Mucosa of descending colon (tissue), 3 donors: ENCODE results near the gene LRRTM4. TPM values are rescaled to one million over a fixed set of nuclear protein-coding genes. Genes with fewer than 3 reads are reported as not detected.
"Not testable (repeated sequence)": the region's sequence is repeated elsewhere in the genome, so short reads cannot be mapped to it uniquely, and the experiment has no call there.

Experiments used
- ATAC-seq: fragments of 200-7000 bp; cut with Tn5 transposase; one replicate; pipeline ENCODE4 v1.9.1; 2020; ENCODE audit warnings: mild to moderate bottlenecking, moderate library complexity
- DNase-seq, 3 donors: peaks; one replicate each; pipeline ENCODE4 v3.0.0-alpha.2; 2020
- H3K36me3 ChIP-seq: fragments of 200-600 bp; one replicate; pipeline ENCODE4 v1.8.0; 2021; ENCODE audit warnings: low read depth, mild to moderate bottlenecking
- H3K4me1 ChIP-seq: fragments of 200-600 bp; one replicate; pipeline ENCODE4 v1.8.0; 2021; ENCODE audit warnings: low read depth, mild to moderate bottlenecking
- H3K4me3 ChIP-seq: fragments of 200-600 bp; one replicate; pipeline ENCODE4 v1.8.0; 2021; ENCODE audit warnings: mild to moderate bottlenecking
- H3K9me3 ChIP-seq: fragments of 200-600 bp; one replicate; pipeline ENCODE4 v1.8.0; 2021; ENCODE audit warnings: mild to moderate bottlenecking
- CTCF ChIP-seq: fragments of 200-600 bp; IDR thresholded peaks from one replicate; pipeline ENCODE4 v1.8.0; 2022; ENCODE audit warnings: antibody characterized with exemption, mild to moderate bottlenecking
- intact Hi-C, 2 donors: fragments of 100-400 bp; cut with DNase I in 1 of 2; cut with micrococcal nuclease in 1 of 2; formaldehyde crosslinking; loops; one replicate each; pipeline versions ENCODE4 v1.11.0 to v1.11.1; 2022; cut with DNase I, micrococcal nuclease
- total RNA-seq, 3 donors: library from RNA; stranded (reverse); fragmentation: NEBNext Ultra II Directional in 2 of 3; extraction: Animal tissue kit (Norgen Biotek cat#: 25700) in 2 of 3; gene quantifications; one replicate each; pipeline versions ENCODE4 v1.2.1 to v1.2.4, GENCODE V29; 2021 to 2023
- donor health status: DM: no; HTN: no; CAD: no; lungs with moderate emphysema.
- donor health status: DM: no; HTN: no; CAD: no.
- donor health status: DM: no; HTN: yes; CAD: no.

LRRTM4 gene
- total RNA-seq, 3 donors from 2014 or later = 0.41 to 1.4 TPM; not detected in 1

- Histone ChIP-seq H3K4me3 (no peak overlapping the region), H3K36me3 (no peaks in the 10 kb centered on the region), H3K9me3 (no peaks in the 10 kb centered on the region), H3K4me1 (no peaks in the 10 kb centered on the region)
- no peak for TF ChIP-seq CTCF
- ATAC-seq (no peak), DNase-seq (no peak)
- intact Hi-C loops = no loop called here
Measured at GRCh38 chr2:77179297-77179696, 342.9 kb downstream of the LRRTM4 start.

GRCh38 chr2:77175266-77175780 is 346.9 kb downstream of the LRRTM4 start:
- H3K4me3 ChIP-seq, intact Hi-C loops, DNase-seq, H3K9me3 ChIP-seq, ATAC-seq, H3K4me1 ChIP-seq, H3K36me3 ChIP-seq: not testable (repeated sequence)

- ATAC-seq (no peak), DNase-seq (no peak)
- Histone ChIP-seq H3K4me3 (no peak overlapping the region), H3K36me3 (no peaks in the 10 kb centered on the region), H3K4me1 (no peaks in the 10 kb centered on the region), H3K9me3 (peaks cover 3% of the 10 kb centered on the region)
- intact Hi-C loops = no loop called here
- TF ChIP-seq CTCF = no peak
Measured at GRCh38 chr2:77169426-77169825, 352.8 kb downstream of the LRRTM4 start.

GRCh38 chr2:77164021-77164420 is 358.2 kb downstream of the LRRTM4 start:
- H3K4me1 ChIP-seq, DNase-seq, H3K4me3 ChIP-seq, ATAC-seq, intact Hi-C loops, H3K36me3 ChIP-seq: not testable (repeated sequence)
- H3K9me3 ChIP-seq = peaks cover 10% of the 10 kb centered on the region

GRCh38 chr2:77161009-77161408 is 361.2 kb downstream of the LRRTM4 start:
- no peak overlapping the region for H3K4me3 ChIP-seq
- DNase-seq = no peak
- no peaks in the 10 kb centered on the region for H3K4me1 ChIP-seq
- H3K36me3 ChIP-seq = no peaks in the 10 kb centered on the region
- TF ChIP-seq CTCF = no peak
- peaks cover 8% of the 10 kb centered on the region for H3K9me3 ChIP-seq
- intact Hi-C loops = no loop called here
- no peak for ATAC-seq

GRCh38 chr2:77156599-77156998 is 365.6 kb downstream of the LRRTM4 start:
- Histone ChIP-seq H3K4me1 (no peaks in the 10 kb centered on the region), H3K4me3 (no peak overlapping the region), H3K36me3 (no peaks in the 10 kb centered on the region), H3K9me3 (peaks cover 2% of the 10 kb centered on the region)
- TF ChIP-seq CTCF = no peak
- DNase-seq (no peak), ATAC-seq (no peak)
- intact Hi-C loops = no loop called here

- DNase-seq = no peak
- no peak overlapping the region for H3K4me3 ChIP-seq
- no peaks in the 10 kb centered on the region for H3K4me1 ChIP-seq
- no peaks in the 10 kb centered on the region for H3K36me3 ChIP-seq
- no peak for ATAC-seq
- no peak for TF ChIP-seq CTCF
- H3K9me3 ChIP-seq = no peaks in the 10 kb centered on the region
- intact Hi-C loops = no loop called here
Measured at GRCh38 chr2:77155511-77155910, 366.7 kb downstream of the LRRTM4 start.
